H9 (cell line): ENCODE measurements around the gene DMWD. TPM values are rescaled to one million over a fixed set of nuclear protein-coding genes. Genes with fewer than 3 reads are reported as not detected.
A peak's percentile ranks its signal among the peaks of the same experiment; 100 is the strongest.

Experiments
- DNase-seq: peaks from one replicate; pipeline ENCODE4 v3.0.0-alpha.2; 2017
- H2AFZ ChIP-seq: one replicate; pipeline ENCODE4 v1.6.1; 2013; ENCODE audit warnings: mild to moderate bottlenecking, low read length, control low read depth, moderate library complexity
- H2AK5ac ChIP-seq: 2 replicates; pipeline ENCODE4 v1.6.1; 2013; ENCODE audit warnings: low read length, control low read depth, mixed read lengths; ENCODE audit not compliant: insufficient read length
- H2BK120ac ChIP-seq: one replicate; pipeline ENCODE4 v1.6.1; 2013; ENCODE audit warnings: low read depth, mild to moderate bottlenecking, low read length, control low read depth, inconsistent platforms; ENCODE audit not compliant: poor library complexity, severe bottlenecking
- H2BK12ac ChIP-seq: 2 replicates; pipeline ENCODE4 v1.6.1; 2013; ENCODE audit warnings: low read length, control low read depth, mixed read lengths, low read depth; ENCODE audit not compliant: insufficient read length
- H2BK15ac ChIP-seq: 2 replicates; pipeline ENCODE4 v1.6.1; 2013; ENCODE audit warnings: low read depth, low read length, control low read depth
- H2BK20ac ChIP-seq: one replicate; pipeline ENCODE4 v1.6.1; 2013; ENCODE audit warnings: low read depth, mild to moderate bottlenecking, low read length, control low read depth, inconsistent platforms; ENCODE audit not compliant: poor library complexity, severe bottlenecking
- H2BK5ac ChIP-seq: 2 replicates; pipeline ENCODE4 v1.6.1; 2013; ENCODE audit warnings: low read length, control low read depth, mixed read lengths; ENCODE audit not compliant: insufficient read length
- H3K14ac ChIP-seq: 2 replicates; pipeline ENCODE4 v1.6.1; 2013; ENCODE audit warnings: low read length, control low read depth; ENCODE audit not compliant: insufficient read depth
- H3K18ac ChIP-seq: 2 replicates; pipeline ENCODE4 v1.6.1; 2013; ENCODE audit warnings: low read depth, mild to moderate bottlenecking, mixed read lengths, low read length, control low read depth; ENCODE audit not compliant: insufficient read length
- H3K23ac ChIP-seq: 2 replicates; pipeline ENCODE4 v1.6.1; 2013; ENCODE audit warnings: low read length, control low read depth, mixed read lengths, low read depth; ENCODE audit not compliant: insufficient read length
- H3K23me2 ChIP-seq: 2 replicates; pipeline ENCODE4 v1.6.1; 2013; ENCODE audit warnings: low read depth, mild to moderate bottlenecking, mixed read lengths, low read length, control low read depth; ENCODE audit not compliant: insufficient read length, poor library complexity, severe bottlenecking
- H3K27ac ChIP-seq: 2 replicates; pipeline ENCODE4 v1.5.1; 2013; ENCODE audit warnings: low read length, control low read depth, mixed read lengths, low read depth; ENCODE audit not compliant: insufficient read length
- H3K27me3 ChIP-seq: 2 replicates; pipeline ENCODE4 v1.6.1; 2013; ENCODE audit warnings: low read length, control low read depth, inconsistent platforms; ENCODE audit not compliant: insufficient read depth
- H3K4ac ChIP-seq: 2 replicates; pipeline ENCODE4 v1.6.1; 2013; ENCODE audit warnings: low read depth, mild to moderate bottlenecking, control low read depth, inconsistent platforms, low read length, moderate library complexity
- H3K4me1 ChIP-seq: 2 replicates; pipeline ENCODE4 v1.6.1; 2013; ENCODE audit warnings: low read length, control low read depth, inconsistent platforms; ENCODE audit not compliant: insufficient read depth
- H3K4me2 ChIP-seq: 2 replicates; pipeline ENCODE4 v1.6.1; 2013; ENCODE audit warnings: low read length, control low read depth, mixed read lengths; ENCODE audit not compliant: insufficient read length, insufficient read depth
- H3K56ac ChIP-seq: 2 replicates; pipeline ENCODE4 v1.6.1; 2013; ENCODE audit warnings: low read depth, mild to moderate bottlenecking, mixed read lengths, low read length, control low read depth; ENCODE audit not compliant: insufficient read length
- H3K79me1 ChIP-seq: 2 replicates; pipeline ENCODE4 v1.6.1; 2013; ENCODE audit warnings: low read depth, mild to moderate bottlenecking, moderate library complexity, low read length, control low read depth, inconsistent platforms; ENCODE audit not compliant: insufficient read depth, poor library complexity, severe bottlenecking
- H3K79me2 ChIP-seq: 2 replicates; pipeline ENCODE4 v1.6.1; 2013; ENCODE audit warnings: low read length, control low read depth, inconsistent platforms; ENCODE audit not compliant: insufficient read depth
- H3K9ac ChIP-seq: 2 replicates; pipeline ENCODE4 v1.6.1; 2013; ENCODE audit warnings: low read length, control low read depth, mixed read lengths; ENCODE audit not compliant: insufficient read length; ENCODE audit errors: extremely low read depth
- H3K9me3 ChIP-seq: one replicate; pipeline ENCODE4 v1.6.1; 2013; ENCODE audit warnings: low read depth, low read length, inconsistent platforms; ENCODE audit not compliant: control insufficient read depth
- H3T11ph ChIP-seq: one replicate; pipeline ENCODE4 v1.6.1; 2013; ENCODE audit warnings: mild to moderate bottlenecking, low read length, control low read depth, inconsistent platforms
- H4K20me1 ChIP-seq: one replicate; pipeline ENCODE4 v1.6.1; 2013; ENCODE audit not compliant: control insufficient read depth, insufficient read length, insufficient read depth
- H4K5ac ChIP-seq: 2 replicates; pipeline ENCODE4 v1.6.1; 2013; ENCODE audit warnings: low read depth, mild to moderate bottlenecking, mixed read lengths, low read length, control low read depth; ENCODE audit not compliant: insufficient read length
- H4K8ac ChIP-seq: replicated peaks from 2 replicates; pipeline ENCODE4 v1.6.1; 2013; ENCODE audit warnings: low read length, control low read depth, mixed read lengths, low read depth; ENCODE audit not compliant: insufficient read length
- H4K91ac ChIP-seq: 2 replicates; pipeline ENCODE4 v1.6.1; 2013; ENCODE audit warnings: low read depth, mild to moderate bottlenecking, moderate library complexity, mixed read lengths, low read length, control low read depth; ENCODE audit not compliant: insufficient read length
- H3K27ac Mint-ChIP-seq, 3 experiments: 2 replicates in 2 of 3; 3 replicates in 1 of 3; pipeline ENCODE4 v1.8.0; 2020 to 2021; ENCODE audit warnings: mixed read lengths in 3 of 3, mild to moderate bottlenecking in 1 of 3, moderate library complexity in 1 of 3
- H3K27me3 Mint-ChIP-seq: 2 replicates; pipeline ENCODE4 v1.8.0; 2021; ENCODE audit warnings: low read depth, mild to moderate bottlenecking, moderate library complexity, mixed read lengths
- H3K36me3 Mint-ChIP-seq, 3 experiments: 2 replicates in 2 of 3; 3 replicates in 1 of 3; pipeline ENCODE4 v1.8.0; 2020 to 2021; ENCODE audit warnings: low read depth in 3 of 3, mixed read lengths in 3 of 3; ENCODE audit not compliant: insufficient read depth in 1 of 3
- H3K4me1 Mint-ChIP-seq, 2 experiments: 2 replicates each; pipeline ENCODE4 v1.8.0; 2020; ENCODE audit warnings: mixed read lengths in 2 of 2
- H3K4me3 Mint-ChIP-seq, 2 experiments: 2 replicates in 1 of 2; 3 replicates in 1 of 2; pipeline ENCODE4 v1.8.0; 2020 to 2021; ENCODE audit warnings: mild to moderate bottlenecking in 2 of 2, mixed read lengths in 2 of 2, moderate library complexity in 1 of 2
- H3K9me3 Mint-ChIP-seq, 2 experiments: 2 replicates in 1 of 2; 3 replicates in 1 of 2; pipeline ENCODE4 v1.8.0; 2020; ENCODE audit warnings: mild to moderate bottlenecking in 2 of 2, mixed read lengths in 2 of 2, moderate library complexity in 1 of 2
- CTCF ChIP-seq: fragments of 200-600 bp; sonication (generic); conservative IDR thresholded peaks from 3 replicates; pipeline ENCODE4 v1.8.0; 2021; ENCODE audit warnings: antibody characterized with exemption, mild to moderate bottlenecking
- WGBS: extraction: QIAGEN DNeasy Blood & Tissue Kit; methylation state at CpG from one replicate; pipeline ENCODE4 v1.1.7; 2013; ENCODE audit warnings: missing lambda C conversion rate, low lambda C conversion rate, mixed read lengths; ENCODE audit not compliant: insufficient read length; ENCODE audit errors: extremely low coverage; 5-methylcytosine and 5-hydroxymethylcytosine counted together
- total RNA-seq: library from RNA; stranded (reverse); gene quantifications from 2 replicates; pipeline ENCODE4 v1.2.1, GENCODE V29; 2021

DMWD gene
- total RNA-seq, 1 experiment from 2014 or later: 75.1 TPM

GRCh38 chr19:45782162-45782691 lies 10.4 kb downstream of the DMWD start, which contains the start of gene DMPK:
Gene DMPK, minus strand, starts transcription at chr19:45782490. Its CDS starts 138 bp downstream, at chr19:45782352.
- no peak within 1 kb of the TSS for H4K5ac ChIP-seq

More at GRCh38 chr19:45782162-45782691, 10.4 kb downstream of the DMWD start, which contains the start of gene DMPK:
- peak within 1 kb of the TSS in 1 of 2 experiments; percentile 35; a peak in 1 of 5 replicates for H3K4me3 Mint-ChIP-seq
- no peak within 1 kb of the TSS for H2BK120ac ChIP-seq
- no peak within 1 kb of the TSS for H2BK20ac ChIP-seq
- H3K27me3 ChIP-seq: no peaks in the 10 kb centered on the region; the same call in 1 of the 2 replicates
- H3K79me2 ChIP-seq: no peaks in the 10 kb centered on the region
- no peaks in the 10 kb centered on the region for H3K79me1 ChIP-seq
- H3K23ac ChIP-seq: no peak within 1 kb of the TSS
- WGBS: no CpG with 5 or more reads among the region's 18 CpGs
- H2BK12ac ChIP-seq: no peak within 1 kb of the TSS
- H3T11ph ChIP-seq: no peak within 1 kb of the TSS
- H3K9me3 Mint-ChIP-seq: no peaks in the 10 kb centered on the region
- H3K14ac ChIP-seq: no peak within 1 kb of the TSS; the same call in 1 of the 2 replicates
- H3K4me2 ChIP-seq: no peak within 1 kb of the TSS
- no peak within 1 kb of the TSS for H3K27ac ChIP-seq
- no peak within 1 kb of the TSS for H3K4ac ChIP-seq
- H2BK15ac ChIP-seq: no peak within 1 kb of the TSS
- no peak within 1 kb of the TSS for H3K9ac ChIP-seq
- H3K36me3 Mint-ChIP-seq: peaks cover 13 to 42% (median 37%) of the 10 kb centered on the region in 3 experiments; a peak in 6 of 7 replicates
- no peak within 1 kb of the TSS for H3K56ac ChIP-seq
- DNase-seq: peak; percentile 30
- H3K23me2 ChIP-seq: peaks cover 6% of the 10 kb centered on the region
- H3K18ac ChIP-seq: no peak within 1 kb of the TSS
- H4K8ac ChIP-seq: no peak within 1 kb of the TSS
- H4K91ac ChIP-seq: no peak within 1 kb of the TSS
- H2BK5ac ChIP-seq: no peak within 1 kb of the TSS
- H3K4me1 ChIP-seq: peaks cover 3% of the 10 kb centered on the region; the same call in 1 of the 2 replicates
- H3K4me1 Mint-ChIP-seq: peaks cover 23 to 42% of the 10 kb centered on the region in 2 experiments
- H3K27ac Mint-ChIP-seq: no peak within 1 kb of the TSS; a peak in 1 of 7 replicates
- no peaks in the 10 kb centered on the region for H4K20me1 ChIP-seq
- H2AK5ac ChIP-seq: no peak within 1 kb of the TSS
- peaks cover 18% of the 10 kb centered on the region for H3K27me3 Mint-ChIP-seq
- no peak within 1 kb of the TSS for H2AFZ ChIP-seq
- TF ChIP-seq CTCF: no peak
- H3K9me3 ChIP-seq: no peaks in the 10 kb centered on the region
